Measurements from ENCODE around the gene PTPRA. TPM values are rescaled to one million over a fixed set of nuclear protein-coding genes. Genes with fewer than 3 reads are reported as not detected.

Gene PTPRA
- total and polyA plus RNA-seq, 2 of the 13 experiments (the other 11 are each of a cell fraction or from before 2014, with no cell fraction given) = 47.2 to 127 TPM

DNA sequence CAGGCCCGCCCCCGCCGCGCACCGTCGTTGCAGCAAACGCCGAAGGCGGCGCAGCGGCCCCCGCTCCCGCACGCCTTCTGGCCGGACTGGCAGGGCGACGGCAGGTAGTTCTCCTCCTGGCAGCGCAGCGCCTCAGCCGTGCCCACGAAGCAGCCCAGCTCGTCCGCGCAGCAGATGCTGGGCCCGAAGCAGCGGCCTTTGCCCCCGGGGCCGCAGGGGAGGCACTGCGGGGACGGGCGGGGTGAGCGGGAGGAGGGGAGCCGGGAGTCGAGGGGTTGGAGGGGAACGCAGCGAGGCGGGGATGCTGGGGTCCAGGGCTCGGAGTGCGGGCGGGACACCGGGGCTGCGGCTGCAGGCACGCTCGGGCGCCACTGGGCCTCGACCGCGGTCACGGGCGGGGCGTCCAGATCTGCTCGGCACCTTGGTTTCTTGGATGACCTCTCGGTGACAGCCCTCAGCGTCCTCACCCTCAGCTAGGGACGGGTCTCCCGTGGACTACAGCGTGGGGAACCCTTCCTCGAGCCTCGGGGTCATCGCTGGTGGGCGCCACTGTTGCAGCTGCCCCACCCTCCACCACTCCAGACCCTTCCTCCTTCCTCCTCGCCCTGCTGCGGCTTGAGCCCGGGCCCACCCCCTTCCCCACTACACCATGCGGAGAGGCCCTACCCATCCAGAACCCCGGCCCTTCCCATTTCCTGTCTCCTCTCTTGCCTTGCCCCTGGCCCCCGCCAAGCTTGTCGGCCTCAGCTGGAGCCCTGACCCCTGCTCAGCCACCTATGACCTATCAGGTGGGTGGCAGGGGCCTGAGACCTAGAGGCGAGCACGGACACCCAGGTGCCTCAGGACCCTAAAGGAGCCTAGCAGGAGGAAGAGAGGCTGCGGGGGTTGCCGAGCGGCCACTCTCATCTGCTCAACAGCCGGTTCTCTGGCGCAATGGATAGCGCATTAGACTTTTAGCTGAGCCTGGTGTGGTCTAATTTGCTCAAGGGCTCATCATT, 210.0 kb downstream of the PTPRA start:
- in situ Hi-C loops (cut with HindIII; ENCODE audit: extremely low pct_ligation_motif_present, low pct_unique_long_range_greater_than_20kb) (no loop called here), intact Hi-C loops (cut with micrococcal nuclease; ENCODE audit: unreplicated experiment) (no loop called here)
- FAIRE-seq (no peak), DNase-seq (ENCODE audit: low spot score) (peak; percentile 26), ATAC-seq (peak; percentile 34)
- Histone ChIP-seq H3K9ac (ENCODE audit: insufficient read depth, low read depth, low read length) (no peak overlapping the region), H3K79me2 (ENCODE audit: insufficient read depth, low read length) (no peaks in the 10 kb centered on the region), H3K4me2 (ENCODE audit: low read depth, low read length) (peak overlapping the region; percentile 56), H3K27me3 (ENCODE audit: control insufficient read depth in 1 of 2, insufficient read depth in 2 of 2, low read length in 2 of 2) (peaks cover 27 to 55% of the 10 kb centered on the region in 2 experiments), H2AFZ (ENCODE audit: low read length) (no peak overlapping the region), H3K9me3 (ENCODE audit: low read length) (no peaks in the 10 kb centered on the region), H3K4me3 (replicated peaks in 1 of 3; ENCODE audit: insufficient read depth in 1 of 3, low read depth in 2 of 3, low read length in 3 of 3) (peak overlapping the region; percentile 4 to 62 (median 43); a peak in 4 of 6 replicates), H3K27ac (ENCODE audit: extremely low read length, insufficient read depth, low read length) (no peak overlapping the region), H4K20me1 (ENCODE audit: insufficient read depth, low read length) (no peaks in the 10 kb centered on the region), H3K36me3 (replicated peaks in 1 of 2; ENCODE audit: control insufficient read depth in 1 of 2, insufficient read depth in 2 of 2, low read length in 2 of 2) (no peaks in the 10 kb centered on the region), H3K4me1 (ENCODE audit: insufficient read depth, low read length) (peaks cover 41% of the 10 kb centered on the region)
- CTCF ChIA-PET (ENCODE audit: low intra/inter-chr PET ratio, low total read pairs) = no interaction called here
- 34% methylated on average over 45 of the region's 76 CpGs for WGBS (ENCODE audit: low lambda C conversion rate)
- POLR2A ChIA-PET = interaction anchor here (1.6 kb wide), 1 partner anchor 33 kb away, joined by 5 read pairs; no protein-coding TSS in a partner anchor
- no TSS peak for BruUV-seq (replicated peaks)
- TF ChIP-seq STAT6 (CRISPR knock-in tag; IDR thresholded peaks at IDR 0.05; ENCODE audit: borderline replicate concordance) (0 out of 2 replicates have a peak, but pooled peaks have one; percentile 39), DDIT3 (CRISPR knock-in tag; IDR thresholded peaks at IDR 0.05) (no peak), ZNF124 (CRISPR knock-in tag; IDR thresholded peaks at IDR 0.05) (no peak), TCF12 (IDR thresholded peaks at IDR 0.05) (no peak), TCF12 (CRISPR knock-in tag; IDR thresholded peaks at IDR 0.05) (no peak), PTBP1 (IDR thresholded peaks at IDR 0.05; ENCODE audit: low read depth, low read length, poor library complexity, severe bottlenecking) (no peak), ELF3 (CRISPR knock-in tag; IDR thresholded peaks at IDR 0.05) (no peak), NFKB2 (CRISPR knock-in tag; IDR thresholded peaks at IDR 0.05; ENCODE audit: borderline replicate concordance) (peak; percentile 56; the same call in 1 of the 2 replicates), ZSCAN21 (CRISPR knock-in tag; IDR thresholded peaks at IDR 0.05; ENCODE audit: borderline replicate concordance) (peak; percentile 55; the same call in 1 of the 2 replicates), ZIK1 (CRISPR knock-in tag; IDR thresholded peaks at IDR 0.05; ENCODE audit: borderline replicate concordance, low read depth) (peak; percentile 46; the same call in 1 of the 2 replicates), MYNN (CRISPR knock-in tag; IDR thresholded peaks at IDR 0.05; ENCODE audit: low read depth) (no peak), MEIS2 (CRISPR knock-in tag; IDR thresholded peaks at IDR 0.05) (peak; percentile 14; the same call in 1 of the 2 replicates)
- TF ChIP-seq, protein P1, sequence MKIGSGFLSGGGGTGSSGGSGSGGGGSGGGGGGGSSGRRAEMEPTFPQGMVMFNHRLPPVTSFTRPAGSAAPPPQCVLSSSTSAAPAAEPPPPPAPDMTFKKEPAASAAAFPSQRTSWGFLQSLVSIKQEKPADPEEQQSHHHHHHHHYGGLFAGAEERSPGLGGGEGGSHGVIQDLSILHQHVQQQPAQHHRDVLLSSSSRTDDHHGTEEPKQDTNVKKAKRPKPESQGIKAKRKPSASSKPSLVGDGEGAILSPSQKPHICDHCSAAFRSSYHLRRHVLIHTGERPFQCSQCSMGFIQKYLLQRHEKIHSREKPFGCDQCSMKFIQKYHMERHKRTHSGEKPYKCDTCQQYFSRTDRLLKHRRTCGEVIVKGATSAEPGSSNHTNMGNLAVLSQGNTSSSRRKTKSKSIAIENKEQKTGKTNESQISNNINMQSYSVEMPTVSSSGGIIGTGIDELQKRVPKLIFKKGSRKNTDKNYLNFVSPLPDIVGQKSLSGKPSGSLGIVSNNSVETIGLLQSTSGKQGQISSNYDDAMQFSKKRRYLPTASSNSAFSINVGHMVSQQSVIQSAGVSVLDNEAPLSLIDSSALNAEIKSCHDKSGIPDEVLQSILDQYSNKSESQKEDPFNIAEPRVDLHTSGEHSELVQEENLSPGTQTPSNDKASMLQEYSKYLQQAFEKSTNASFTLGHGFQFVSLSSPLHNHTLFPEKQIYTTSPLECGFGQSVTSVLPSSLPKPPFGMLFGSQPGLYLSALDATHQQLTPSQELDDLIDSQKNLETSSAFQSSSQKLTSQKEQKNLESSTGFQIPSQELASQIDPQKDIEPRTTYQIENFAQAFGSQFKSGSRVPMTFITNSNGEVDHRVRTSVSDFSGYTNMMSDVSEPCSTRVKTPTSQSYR (CRISPR knock-in tag; IDR thresholded peaks at IDR 0.05; ENCODE audit: borderline replicate concordance) = no peak
- TF ChIP-seq, protein P2, sequence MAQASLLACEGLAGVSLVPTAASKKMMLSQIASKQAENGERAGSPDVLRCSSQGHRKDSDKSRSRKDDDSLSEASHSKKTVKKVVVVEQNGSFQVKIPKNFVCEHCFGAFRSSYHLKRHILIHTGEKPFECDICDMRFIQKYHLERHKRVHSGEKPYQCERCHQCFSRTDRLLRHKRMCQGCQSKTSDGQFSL (CRISPR knock-in tag; IDR thresholded peaks at IDR 0.05) = peak; percentile 16; the same call in 1 of the 2 replicates
